Occipital lobe (tissue), 2 donors: ENCODE results near the gene SENP7. TPM values are rescaled to one million over a fixed set of nuclear protein-coding genes. Genes with fewer than 3 reads are reported as not detected.

Experiments used
- small RNA-seq: library from RNA; depleted of rRNA; stranded (forward); fragments of <200 nt; gene quantifications from one replicate; pipeline ENCODE3, GENCODE V24; 2014
- total RNA-seq: library from RNA; depleted of rRNA; stranded (reverse); fragments of >200 nt; gene quantifications from one replicate; pipeline ENCODE4 v1.2.3, GENCODE V29; 2014

Gene SENP7
- total RNA-seq, 1 donor from 2014 or later, result 107 TPM

Small RNA genes within 50 kb of the gene (small RNA-seq; reads per million reads assigned to genes)
- not detected for gene RF00019

Other genes with a start within 250 kb of the SENP7 start
- gene IMPG2, start 192.6 kb downstream of the SENP7 start, total RNA-seq, result 3.0 TPM
- gene TRMT10C, start 48.7 kb upstream of the SENP7 start, total RNA-seq, result 58.5 TPM
- gene PCNP, start 61.0 kb upstream of the SENP7 start, total RNA-seq, result 130 TPM
- gene ZBTB11, start 163.9 kb upstream of the SENP7 start, total RNA-seq, result 68.2 TPM
- 2,571 TPM for gene RPL24, start 173.5 kb upstream of the SENP7 start, total RNA-seq
- 69.6 TPM for gene CEP97, start 211.4 kb upstream of the SENP7 start, total RNA-seq